CD4-positive, alpha-beta T cell treated with Interferon alpha-2 for 1 hour (primary cell): ENCODE measurements around the gene DPYD.

ENCODE experiments used
- DNase-seq, 2 donors: peaks; one replicate each; pipeline ENCODE4 v3.0.0-alpha.2; 2020 to 2022

The DPYD gene

DNA sequence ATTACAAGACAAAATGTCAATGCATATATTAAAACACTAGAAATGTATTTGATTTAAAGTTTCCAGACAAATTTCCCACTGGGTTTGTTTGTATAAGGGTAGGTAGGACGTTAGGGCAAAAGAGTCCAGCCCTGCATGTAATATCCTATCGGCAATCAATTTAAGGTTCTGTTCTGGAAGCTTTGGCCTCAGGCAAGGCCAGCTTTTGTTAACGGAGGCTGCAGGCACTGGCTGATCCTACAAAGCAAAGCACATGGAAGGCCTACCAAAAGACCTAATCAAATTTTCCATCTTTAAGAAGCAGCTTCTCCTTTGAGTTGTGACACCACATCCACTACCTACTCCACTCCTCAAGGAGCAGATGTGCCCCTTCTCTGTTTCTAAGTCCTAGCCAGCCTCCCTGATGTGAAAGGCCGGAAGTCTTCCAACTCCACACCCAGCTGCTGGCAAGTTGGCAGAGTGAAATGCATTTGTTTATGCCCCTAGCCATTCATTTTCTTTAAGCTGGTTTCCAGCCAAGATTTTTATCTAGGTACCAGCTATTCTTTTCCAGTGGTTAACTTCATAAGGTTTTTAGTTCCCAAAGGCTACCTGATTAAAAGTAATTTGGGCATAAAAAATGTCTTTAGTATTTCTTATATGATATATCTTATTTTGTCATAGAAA, 746.7 kb downstream of the DPYD start:
- DNase-seq = no peak

GRCh38 chr1:97170300-97170699, 750.5 kb downstream of the DPYD start:
- DNase-seq = no peak

GRCh38 chr1:97168056-97168455, 752.8 kb downstream of the DPYD start:
- no peak for DNase-seq

GRCh38 chr1:97167246-97167645, 753.6 kb downstream of the DPYD start:
- DNase-seq = no peak

DNA sequence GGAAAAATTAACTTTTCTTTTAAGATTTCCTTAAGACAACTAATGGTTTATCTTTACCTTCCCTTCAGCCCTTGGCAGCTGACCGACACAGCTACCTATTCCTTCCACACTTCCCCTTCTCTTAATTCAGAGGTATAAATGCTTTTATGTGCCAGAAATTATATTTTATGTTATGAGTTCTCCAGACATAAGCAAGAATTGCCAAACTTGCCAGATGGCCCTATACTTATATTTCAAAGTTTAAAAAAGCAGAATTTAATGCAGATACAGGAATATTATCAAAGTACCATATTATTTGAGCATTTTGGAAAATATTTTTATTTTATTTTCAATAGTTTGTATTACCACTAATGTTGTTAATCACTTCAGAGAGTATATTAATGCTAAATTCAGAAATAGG, 754.2 kb downstream of the DPYD start:
- DNase-seq = no peak

GRCh38 chr1:97164276-97164639, 756.6 kb downstream of the DPYD start:
- DNase-seq = no peak

DNA sequence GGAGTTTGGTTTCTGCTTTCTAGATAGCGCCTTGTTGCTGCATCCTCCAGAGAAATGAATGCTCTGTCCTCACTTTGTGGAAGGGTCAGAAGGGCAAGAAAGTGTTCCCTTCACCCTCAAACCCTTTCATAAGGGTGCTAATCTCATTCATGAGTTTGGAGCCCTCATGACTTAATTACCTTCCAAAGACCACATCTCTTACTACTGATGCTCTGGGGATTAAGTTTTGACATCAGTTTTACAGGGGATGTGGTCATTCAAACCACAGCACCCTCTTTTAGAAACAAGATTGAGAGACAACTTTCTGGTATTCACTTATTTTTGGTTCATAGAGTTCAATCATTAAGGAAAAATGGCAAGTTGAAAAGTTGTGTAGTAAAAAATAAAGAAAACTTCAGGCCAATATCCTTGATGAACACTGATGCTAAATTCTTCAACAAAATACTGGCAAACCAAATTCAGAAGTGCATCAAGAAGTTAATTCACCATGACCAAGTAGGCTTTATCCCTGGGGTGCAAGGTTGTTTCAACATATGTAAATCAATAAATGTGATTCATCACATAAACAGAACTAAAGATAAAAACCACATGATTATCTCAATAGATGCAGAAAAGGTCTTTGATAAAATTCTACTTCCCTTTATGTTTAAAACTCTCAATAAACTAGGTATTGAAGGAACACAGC, 757.1 kb downstream of the DPYD start:
- DNase-seq = no peak

DNA sequence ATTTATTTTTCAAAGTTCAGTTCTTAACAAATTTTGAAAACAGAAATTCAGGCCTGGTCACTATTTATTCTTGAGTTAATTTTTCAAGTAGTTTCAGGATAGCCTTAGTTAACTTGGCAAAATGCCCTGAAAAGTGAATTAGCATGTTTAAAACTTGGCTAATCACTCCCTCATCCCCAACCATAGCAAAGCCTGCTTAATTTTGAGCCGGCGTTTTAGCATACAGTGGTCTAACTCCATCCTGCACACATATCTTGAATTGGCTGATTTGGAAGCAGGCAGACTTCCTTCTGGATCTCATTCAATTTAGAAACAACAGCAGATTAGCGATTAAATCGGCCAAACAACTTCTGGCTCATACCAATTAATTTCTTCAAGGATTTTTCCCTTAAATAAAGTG, 760.0 kb downstream of the DPYD start:
- no peak for DNase-seq

DNA sequence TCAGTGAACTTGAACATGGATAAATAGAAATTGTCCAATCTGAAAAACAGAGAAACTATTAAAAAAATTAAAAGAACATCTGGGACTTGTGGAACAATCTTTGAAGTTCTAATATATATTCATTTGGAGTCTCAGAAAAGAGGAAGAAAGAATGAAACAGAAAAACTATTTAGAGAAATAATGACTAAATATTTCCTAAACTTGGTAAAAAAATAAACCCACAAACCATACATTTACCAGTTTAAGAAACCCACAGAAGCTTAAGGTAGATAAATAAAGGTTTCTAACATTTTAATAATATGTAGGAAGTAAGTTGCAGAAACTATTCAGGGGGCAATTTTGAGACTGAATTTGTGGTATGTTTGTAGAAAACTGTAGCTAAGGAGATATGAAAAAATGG, 761.5 kb downstream of the DPYD start:
- DNase-seq = no peak

DNA sequence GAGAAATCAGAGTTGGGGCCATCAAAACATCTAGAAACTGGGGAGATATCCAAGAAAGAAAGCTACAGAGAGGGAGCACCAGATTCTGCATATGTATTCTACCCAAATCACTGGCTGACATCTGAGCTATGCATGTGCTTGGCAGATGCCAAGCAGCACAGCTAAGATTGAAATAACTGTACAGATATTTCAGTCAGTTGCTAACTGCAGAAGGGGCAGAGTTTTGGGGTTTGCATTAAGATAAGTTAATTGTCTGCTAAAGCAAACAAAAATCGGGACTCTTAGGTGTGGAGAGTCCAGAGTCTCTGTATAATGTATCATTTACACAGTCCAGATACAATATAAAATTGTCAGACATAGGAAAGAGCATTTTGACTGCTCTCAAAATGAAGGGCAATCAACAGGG, 762.1 kb downstream of the DPYD start:
- DNase-seq = no peak

DNA sequence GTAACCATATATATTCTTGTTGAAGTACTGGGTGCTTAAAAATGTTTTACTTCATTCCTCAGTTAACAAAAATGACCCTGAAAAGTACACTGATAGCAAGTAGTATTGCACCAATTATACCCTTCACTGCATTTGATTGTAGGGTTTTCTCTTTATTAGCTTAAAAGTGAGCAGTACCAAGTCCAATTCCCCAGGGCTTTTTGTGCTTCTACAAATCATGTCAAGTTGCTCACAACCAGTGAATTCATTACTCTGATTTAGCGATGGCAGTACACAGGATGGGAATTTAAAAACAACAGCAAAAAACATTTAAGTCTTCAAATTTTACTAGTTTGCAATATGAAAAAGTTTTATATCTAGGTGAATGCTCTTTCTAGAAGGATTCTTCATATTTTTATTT, 762.8 kb downstream of the DPYD start:
- DNase-seq = no peak

DNA sequence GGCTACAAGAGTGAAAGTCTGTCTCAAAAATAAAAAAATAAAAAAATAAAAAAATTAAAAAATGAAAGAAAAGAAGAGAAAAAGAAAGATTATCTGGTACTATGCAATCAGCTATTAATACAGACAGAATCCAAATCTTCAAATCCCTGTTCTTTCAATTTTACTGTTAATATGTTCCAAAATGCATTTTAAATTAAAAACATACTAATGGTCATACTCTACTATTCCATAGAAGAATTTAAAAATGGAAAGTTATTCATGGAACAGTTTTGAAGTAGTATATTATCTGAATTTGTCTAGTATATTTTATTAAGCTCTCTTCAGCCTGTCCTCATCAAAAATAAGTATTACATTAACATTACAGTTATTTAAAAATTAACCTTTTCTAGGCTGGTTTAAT, 769.2 kb downstream of the DPYD start:
- no peak for DNase-seq

DNA sequence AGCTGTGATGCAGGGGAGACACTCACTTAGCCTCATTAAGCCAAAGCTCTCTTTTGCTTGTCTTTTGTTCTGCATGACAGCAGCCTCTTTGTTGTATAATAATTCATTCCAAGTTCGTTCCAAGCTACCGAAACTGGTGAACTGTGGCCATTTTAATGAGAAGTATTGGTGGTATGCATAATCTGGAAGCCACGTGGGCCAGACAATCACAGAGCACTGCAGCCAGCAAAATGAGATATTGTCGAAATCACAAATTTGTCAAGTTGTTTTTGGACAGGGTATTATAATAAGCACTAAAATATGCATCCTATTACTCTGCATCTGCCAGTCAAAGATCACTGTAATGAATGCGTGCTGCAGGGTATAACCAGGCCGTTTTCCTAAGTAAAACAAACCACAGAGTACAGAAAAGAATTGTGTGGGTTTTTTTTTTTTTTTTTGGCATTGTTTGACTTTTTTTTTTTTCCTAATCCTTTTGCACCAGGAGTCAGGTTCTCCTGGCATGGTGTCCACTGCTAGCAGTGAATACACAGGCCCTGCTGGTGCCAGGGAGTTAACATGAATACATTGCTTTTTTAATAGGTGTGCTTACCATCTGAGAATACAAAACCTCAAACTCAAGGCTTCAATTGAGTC, 775.4 kb downstream of the DPYD start:
- no peak for DNase-seq

DNA sequence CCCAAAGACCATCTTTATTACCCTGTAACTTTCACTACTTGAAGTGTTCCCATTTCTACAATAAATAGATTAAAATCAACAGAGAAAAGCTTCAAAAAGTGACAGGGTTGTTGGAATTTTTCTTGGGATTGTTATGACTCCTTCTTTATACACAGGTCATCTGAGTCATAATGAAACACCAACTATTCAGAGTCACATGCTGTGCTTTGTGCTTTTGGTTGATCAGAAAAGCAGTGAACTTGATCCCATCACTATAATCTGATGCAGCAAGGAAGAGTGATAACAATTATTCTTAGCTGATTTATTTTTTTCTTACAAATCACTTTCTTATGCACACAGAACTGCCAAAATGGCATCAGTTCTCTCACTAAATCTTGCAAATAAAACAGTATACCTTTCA, 776.3 kb downstream of the DPYD start:
- no peak for DNase-seq

DNA sequence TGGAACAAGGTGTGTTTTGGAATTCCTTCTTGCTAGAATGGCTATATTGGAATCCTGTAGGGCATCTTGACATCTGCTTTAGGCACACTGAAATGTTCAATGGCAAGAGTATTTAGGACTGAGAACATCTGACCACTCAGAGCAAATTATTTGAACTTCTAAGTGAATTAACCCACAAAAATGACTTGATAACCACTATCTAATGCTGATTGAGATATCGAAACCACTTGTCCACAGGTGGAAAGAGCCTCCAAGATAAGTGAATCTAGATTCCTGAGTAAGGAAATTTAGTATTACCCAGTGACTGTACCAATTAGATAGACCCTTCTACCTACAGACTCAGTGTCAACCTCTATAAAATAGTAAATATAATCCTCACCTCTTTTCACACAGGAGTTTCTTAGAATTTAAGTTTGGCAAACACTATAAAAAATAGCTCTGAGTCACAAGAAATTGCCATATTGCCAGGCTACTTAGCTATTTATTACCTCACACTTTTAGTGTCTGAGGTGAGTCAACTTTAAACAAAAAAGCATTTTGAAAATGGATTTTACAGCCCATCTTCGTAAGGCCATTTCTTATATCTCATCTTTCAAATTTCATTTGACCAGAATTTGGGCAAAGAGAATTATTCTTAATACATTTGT, 777.5 kb downstream of the DPYD start:
- DNase-seq = no peak

- no peak for DNase-seq
These were observed 780.2 kb downstream of the DPYD start for GRCh38 chr1:97140611-97141010.

DNA sequence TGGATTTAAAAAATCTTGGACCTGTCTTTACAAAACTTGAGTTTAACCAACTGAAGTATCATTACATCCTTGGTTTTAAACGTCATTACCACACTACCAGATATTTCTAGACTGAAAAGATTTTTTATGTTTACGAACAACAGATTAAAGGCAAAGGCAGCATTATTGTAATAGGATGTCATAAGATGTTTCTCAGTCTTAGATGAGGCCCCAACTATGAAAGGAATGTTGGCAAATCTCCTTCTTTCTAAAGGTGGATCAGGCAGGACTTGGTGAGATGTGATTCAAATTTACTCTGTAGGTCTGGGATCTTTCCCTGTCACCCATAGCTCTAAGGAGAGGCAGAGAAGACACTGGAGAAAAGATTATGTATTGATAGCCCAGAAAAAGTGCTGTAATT, 781.3 kb downstream of the DPYD start:
- no peak for DNase-seq

- no peak for DNase-seq
These were observed 782.3 kb downstream of the DPYD start for GRCh38 chr1:97138515-97139032.

DNA sequence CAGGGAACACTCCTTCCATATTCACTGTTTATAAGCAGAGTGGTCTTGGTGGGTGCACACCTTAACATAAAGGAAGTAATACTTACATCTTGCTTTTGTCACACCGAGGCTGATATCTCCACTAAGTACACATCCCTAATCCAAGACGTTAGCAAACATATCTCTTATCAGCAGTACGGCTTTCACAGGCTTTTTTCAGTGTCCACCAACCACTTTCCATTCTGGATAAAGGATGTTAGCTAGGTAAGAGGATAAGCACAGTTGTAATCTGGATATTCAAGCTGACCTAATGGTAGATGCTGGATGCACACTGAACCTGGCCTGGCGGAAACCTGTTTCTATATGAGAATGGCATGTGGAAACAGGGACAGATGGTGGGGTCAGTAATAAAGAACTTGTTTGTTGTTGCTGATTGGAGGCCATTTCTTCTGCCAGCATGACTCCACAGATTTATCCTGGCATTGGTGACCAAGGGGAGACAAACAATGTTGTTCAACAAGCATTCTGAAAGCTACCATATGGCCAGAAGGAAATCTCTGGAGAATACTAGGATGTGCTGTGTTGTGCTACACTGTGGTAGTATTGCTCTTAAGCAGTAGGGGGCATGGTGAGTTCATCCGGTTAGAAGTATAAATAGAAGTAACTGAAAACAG, 782.8 kb downstream of the DPYD start:
- DNase-seq = peak in 1 of 2 donors; percentile 34

DNA sequence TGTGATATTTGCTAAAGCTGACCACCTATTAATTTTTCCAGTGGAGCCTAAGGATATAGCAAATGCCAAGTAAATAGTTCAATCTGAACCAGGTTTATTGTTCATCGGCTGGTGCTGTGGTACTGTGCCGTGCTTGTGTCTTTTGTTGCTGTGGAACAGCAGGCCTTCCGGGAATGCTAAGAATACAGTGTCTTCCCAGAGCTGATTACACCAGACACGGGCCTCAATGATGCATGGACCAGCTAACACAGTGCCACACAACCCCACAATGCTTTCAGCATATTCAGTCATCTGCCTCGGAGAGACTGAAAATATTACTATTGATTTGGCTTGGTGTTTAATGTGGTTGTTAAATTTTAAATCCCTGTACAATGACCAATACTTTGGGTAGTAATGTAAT, 783.8 kb downstream of the DPYD start:
- DNase-seq = no peak

GRCh38 chr1:97135972-97136371, 784.9 kb downstream of the DPYD start:
- no peak for DNase-seq

GRCh38 chr1:97128426-97128825, 792.4 kb downstream of the DPYD start:
- no peak for DNase-seq

GRCh38 chr1:97123717-97124431, 797.0 kb downstream of the DPYD start:
- DNase-seq = no peak
